ENCODE measurements around the gene BUD31. TPM values are rescaled to one million over a fixed set of nuclear protein-coding genes. Genes with fewer than 3 reads are reported as not detected.

BUD31 gene
- total and polyA plus RNA-seq, 9 of the 15 experiments (the other 6 are each of a cell fraction or from before 2014, with no cell fraction given) = 105 to 342 (median 247) TPM

GRCh38 chr7:99374111-99375064 is 34.4 kb upstream of the BUD31 start, which contains the start of gene ARPC1B (continued):
- TF ChIP-seq ZNF398 (CRISPR knock-in tag; IDR thresholded peaks at IDR 0.05) = no peak
- peak; percentile 58; the same call in 1 of the 2 replicates for TF ChIP-seq EP400 (IDR thresholded peaks at IDR 0.05)
- TF ChIP-seq POLR2A (conservative IDR thresholded peaks at IDR 0.05) = peak; percentile 84
- peak; percentile 81 for TF ChIP-seq POLR2G (IDR thresholded peaks at IDR 0.05; ENCODE audit: low read depth, low read length)
- TF ChIP-seq ZNF444 (CRISPR knock-in tag; IDR thresholded peaks at IDR 0.05) = no peak
- peak; percentile 66; the same call in 1 of the 2 replicates for TF ChIP-seq CTBP1 (IDR thresholded peaks at IDR 0.05; ENCODE audit: borderline replicate concordance)
- TF ChIP-seq HNRNPLL (IDR thresholded peaks at IDR 0.05; ENCODE audit: low read depth, low read length, poor library complexity, severe bottlenecking) = peak; percentile 87
- peak; percentile 68 for TF ChIP-seq CXXC5 (CRISPR knock-in tag; IDR thresholded peaks at IDR 0.05)
- TF ChIP-seq ZNF639 (CRISPR knock-in tag; conservative IDR thresholded peaks at IDR 0.05 in 1 of 2, IDR thresholded peaks at IDR 0.05 in 1 of 2) = peak in 1 of 2 experiments; percentile 74; a peak in 1 of 4 replicates
- peak; percentile 48; the same call in 1 of the 2 replicates for TF ChIP-seq FOXP1 (CRISPR knock-in tag; IDR thresholded peaks at IDR 0.05)
- peak; percentile 87 for TF ChIP-seq EGR1 (conservative IDR thresholded peaks at IDR 0.05)
- TF ChIP-seq ZFX (CRISPR knock-in tag; IDR thresholded peaks at IDR 0.05) = peak; percentile 76
- no peak for TF ChIP-seq MLLT1 (IDR thresholded peaks at IDR 0.05)
- 0 out of 2 replicates have a peak, but pooled peaks have one; percentile 49 for TF ChIP-seq THAP12 (CRISPR knock-in tag; IDR thresholded peaks at IDR 0.05)
- TF ChIP-seq ZNF740 (CRISPR knock-in tag; IDR thresholded peaks at IDR 0.05) = peak; percentile 85
- TF ChIP-seq ZNF740 (tag; IDR thresholded peaks at IDR 0.05) = peak in 1 of 2 experiments; percentile 63; a peak in 2 of 4 replicates
- TF ChIP-seq POLR2H (tag; IDR thresholded peaks at IDR 0.05; ENCODE audit: low read depth) = peak; percentile 76
- TF ChIP-seq SPI1 (IDR thresholded peaks at IDR 0.05; ENCODE audit: borderline replicate concordance, low read depth, low read length) = peak; percentile 59; the same call in 1 of the 2 replicates
